HG02884 (cell line): ENCODE data around the gene REX1BD.
"Not testable (repeated sequence)": the region's sequence is repeated elsewhere in the genome, so short reads cannot be mapped to it uniquely, and the experiment has no call there.

Experiments
- ATAC-seq: cut with Tn5 transposase; IDR thresholded peaks from one replicate; pipeline ENCODE4 v1.9.1; 2021; ENCODE audit warnings: mild to moderate bottlenecking, moderate library complexity; ENCODE audit not compliant: unreplicated experiment

The REX1BD gene

DNA sequence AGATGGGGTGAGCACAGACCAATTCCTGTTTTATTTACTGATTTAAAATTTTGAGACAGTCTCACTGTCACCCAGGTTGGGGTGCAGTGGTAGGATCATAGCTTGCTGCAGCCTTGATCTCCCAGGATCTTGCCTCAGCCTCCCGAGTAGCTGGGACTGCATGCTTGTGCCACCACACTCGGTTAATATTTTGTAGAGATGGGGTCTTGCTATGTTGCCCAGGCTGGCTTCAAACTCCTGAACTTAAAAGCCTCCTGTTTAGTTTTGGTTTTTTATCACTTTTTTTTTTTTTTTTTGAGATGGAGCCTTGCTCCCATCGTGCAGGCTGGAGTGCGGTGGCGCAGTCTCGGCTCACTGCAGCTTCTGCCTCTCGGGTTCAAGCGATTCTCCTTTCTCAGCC lies 12.2 kb upstream of the REX1BD start:
- no peak for ATAC-seq

DNA sequence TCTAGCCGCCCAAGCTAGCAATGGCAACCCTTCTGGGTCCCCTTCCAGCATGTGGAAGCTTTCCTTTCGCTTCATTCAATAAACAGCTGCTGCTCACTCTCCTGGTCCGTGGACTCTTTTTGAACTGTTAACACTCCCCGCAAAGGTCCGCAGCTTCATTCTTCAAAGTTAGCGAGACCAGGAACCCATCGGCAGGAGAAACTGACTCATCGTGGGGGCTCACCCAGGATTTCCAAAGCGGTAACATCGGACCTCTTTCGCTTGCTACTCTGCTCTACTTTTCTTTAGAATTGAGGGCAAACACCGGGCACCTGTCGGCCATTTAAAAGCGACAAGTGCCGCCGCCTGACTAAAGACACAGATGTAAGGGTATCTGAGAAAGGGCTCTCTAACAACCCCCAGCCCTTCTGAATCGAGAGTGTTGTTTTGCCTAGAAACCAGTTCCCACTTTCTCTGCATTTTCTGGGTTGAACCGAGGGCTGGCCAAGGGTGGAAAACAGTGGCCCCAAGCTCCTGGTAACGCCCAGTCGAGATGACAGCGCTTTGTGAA lies 11.2 kb upstream of the REX1BD start:
- ATAC-seq = no peak

DNA sequence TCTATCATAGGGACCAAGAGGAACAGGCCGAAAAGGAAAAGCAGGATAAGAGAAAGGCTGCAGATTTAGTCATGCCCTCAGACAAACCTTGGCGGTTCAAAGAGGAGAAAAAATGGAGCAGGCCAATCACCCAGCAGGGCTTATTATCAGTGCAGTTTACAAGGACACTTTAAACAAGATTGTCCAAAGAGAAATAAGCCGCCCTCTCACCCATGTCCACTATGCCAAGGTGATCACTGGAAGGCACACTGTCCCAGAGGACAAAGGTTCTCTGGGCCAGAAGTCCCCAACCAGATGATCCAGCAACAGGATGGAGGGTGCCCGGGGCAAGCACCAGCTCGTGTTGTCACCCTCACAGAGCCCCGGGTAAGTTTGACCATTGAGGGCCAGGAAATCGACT lies 8.3 kb upstream of the REX1BD start:
- no peak for ATAC-seq

DNA sequence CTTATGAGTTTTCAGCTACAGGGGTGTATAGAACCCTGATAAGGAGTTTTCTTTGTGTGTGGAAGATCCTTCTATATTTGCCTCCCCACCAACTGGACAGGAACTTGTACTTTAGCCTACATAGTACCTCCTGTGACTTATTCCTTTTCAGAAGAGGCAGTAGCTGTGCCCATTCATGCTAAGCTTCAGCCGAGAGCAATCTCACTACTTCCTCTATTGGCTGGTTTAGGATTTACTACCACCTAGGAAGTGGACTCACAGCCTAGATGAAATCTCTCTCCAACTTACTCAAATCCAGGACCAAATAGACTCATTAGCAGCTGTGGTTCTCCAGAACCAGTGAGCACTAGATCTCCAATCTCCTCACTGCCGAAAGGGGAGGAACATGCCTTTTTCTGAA lies 2.3 kb upstream of the REX1BD start:
- ATAC-seq = no peak

DNA sequence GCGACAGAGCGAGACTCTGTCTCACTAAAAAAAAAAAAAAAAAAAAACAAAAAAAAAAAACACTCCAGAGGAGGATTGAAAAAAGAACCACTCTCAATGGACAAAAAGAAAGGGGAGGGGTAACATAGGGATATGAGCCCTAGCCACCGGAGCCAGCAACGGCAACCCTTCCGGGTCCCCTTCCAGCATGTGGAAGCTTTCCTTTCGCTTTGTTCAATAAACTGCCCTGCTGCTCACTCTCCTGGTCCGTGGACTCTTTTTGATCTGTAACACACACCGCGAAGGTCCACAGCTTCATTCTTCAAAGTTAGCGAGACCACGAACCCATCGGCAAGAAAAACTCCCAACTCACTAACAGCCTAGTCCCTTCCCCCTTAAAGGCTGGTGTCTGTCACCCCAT lies 1.0 kb upstream of the REX1BD start:
- no peak for ATAC-seq

DNA sequence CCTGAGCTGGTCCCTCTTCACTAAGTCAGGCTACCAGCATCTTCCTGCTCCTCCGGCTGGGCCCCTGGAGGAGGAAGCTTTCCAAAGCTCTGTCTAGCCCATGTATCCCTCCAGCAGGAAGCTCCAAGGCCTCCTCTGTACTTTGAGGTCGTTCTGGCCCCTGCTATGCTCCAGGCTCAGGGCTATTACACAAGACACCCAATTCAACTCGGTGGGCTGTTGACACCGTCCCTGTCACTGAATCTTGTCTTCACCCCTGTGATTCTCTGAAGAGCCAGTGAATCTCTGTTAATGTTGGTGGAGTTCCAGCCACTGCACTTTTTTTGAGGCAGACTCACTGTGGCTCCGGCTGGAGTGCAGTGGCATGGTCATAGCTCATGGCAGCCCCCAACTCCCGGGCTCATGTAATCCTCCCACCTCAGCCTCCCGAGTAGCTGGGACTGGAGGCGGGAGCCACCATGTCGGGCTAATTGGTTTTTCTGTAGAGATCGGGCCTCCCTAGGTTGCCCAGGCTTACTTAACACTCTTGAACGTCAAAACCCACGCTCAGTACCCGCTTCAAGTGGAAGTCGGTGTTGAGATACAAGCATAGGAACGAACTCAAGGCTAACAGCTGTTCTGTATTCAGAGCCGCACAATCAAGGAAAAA lies 512 bp upstream of the REX1BD start:
- ATAC-seq = no peak

DNA sequence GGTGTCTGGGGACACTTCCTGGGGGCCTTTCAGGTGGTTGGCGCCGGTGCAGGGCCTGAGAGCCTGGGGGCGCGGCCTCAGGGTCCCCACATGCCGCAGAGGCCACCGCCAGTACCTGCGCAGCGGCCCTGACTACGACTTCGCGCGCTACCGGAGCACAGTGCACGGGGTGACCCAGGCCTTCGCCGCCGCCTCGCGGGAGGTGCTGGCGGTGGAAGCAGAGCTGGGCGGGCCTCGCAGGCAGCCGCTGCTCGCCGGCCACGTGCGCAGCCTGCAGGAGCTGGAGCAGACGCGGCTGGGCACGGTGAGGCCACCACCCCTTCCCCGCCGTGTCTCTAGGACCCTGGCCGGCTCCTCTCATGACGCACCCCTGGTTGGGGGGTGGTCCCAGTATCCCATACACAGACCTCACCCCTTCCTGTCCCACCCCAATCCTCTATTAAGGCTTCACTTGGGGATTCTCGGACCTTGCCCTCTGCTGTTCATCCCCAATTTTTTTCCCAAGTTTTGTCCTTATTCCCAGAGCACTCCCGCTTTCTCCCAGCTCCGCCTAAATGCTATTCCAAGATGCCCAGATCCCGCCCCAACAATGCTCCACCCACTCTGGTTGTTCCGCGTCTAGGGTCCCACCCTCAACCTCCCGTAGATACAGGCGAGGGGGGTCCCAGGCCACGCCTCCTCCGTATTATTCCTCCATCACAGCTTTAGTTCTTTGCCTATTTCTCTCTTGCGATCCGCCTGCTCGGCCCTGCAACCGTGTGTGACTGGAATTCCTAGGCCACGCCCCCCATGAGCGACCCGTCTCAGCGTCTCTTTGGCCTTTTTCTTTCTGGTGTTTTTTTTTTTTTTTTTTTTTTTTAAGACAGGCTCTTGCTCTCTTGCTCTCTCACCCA lies 1.0 kb downstream of the REX1BD start:
- ATAC-seq = peak; percentile 24

DNA sequence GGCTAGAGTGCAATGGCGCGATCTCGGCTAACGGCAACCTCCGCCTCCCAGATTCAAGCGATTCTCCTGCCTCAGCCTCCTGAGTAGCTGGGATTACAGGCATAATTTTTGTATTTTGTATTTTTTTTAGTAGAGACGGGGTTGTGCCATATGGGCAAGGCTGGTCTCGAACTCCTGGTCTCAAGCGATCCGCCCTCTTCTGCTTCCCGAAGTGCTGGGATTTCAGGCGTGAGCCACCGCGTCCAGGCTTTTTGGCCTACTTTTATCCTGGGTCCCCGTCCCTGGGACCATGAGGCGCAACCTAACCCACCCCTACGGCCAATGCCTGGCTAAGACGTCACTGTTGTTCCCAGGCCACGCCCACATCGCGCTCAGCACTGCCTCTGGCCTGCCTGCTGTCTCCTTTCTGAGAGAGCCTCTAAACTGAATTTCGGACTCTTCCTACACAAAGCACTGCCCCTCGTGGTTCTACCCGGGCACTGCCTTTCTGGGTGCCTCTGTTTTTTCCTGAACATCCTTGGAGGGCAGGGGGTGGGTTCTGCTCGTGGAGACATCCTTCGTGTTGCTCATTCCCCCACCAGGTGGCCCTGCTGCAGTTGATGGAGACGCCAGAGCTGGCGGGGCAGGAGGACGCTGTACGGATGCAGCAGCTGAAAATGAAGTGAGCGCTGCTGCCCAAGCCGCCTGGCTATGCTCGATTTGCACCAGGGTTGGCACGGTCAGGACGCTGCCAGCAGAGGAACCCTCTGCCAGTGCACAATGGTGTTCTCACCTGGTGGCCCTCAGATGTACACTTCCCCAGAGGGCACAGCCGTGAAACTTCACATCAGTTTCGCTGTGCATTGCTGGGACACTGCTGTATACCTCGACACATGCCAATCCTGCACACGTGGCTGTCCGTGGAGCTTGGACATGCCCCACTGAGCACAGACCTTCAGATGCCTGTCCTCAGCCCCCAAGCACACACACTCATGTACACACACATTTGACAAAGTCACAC lies 2.0 kb downstream of the REX1BD start:
- ATAC-seq = no peak

DNA sequence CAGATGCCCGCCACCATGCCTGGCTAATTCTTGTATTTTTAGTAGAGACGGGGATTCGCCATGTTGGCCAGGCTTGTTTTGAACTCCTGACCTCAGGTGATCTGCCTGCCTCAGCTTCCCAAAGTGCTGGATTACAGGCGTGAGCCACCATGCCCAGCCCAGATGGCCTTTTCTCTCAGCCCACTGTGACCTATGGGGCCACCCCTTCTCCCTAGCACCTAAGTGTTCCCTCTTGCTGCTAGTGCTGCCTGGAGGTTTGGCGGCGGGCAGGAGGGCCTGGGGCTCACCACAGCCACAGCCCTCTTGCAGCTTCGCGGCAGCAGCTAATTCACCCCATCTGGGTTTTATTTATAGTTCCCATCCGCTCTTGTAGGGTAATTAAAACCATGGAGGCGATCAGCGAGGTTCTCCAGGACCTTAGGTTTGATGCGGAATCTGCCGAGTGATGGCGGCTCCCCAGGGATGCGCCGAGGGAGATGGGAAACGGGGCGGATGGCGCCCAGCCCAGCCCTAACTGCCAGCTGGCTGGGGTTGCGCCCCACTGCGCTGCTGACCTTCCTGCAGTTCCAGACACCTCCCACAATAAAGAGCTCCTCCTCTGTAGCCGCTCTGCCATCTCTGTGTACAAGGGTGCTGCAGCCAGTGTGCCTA lies 3.3 kb downstream of the REX1BD start:
- no peak for ATAC-seq

DNA sequence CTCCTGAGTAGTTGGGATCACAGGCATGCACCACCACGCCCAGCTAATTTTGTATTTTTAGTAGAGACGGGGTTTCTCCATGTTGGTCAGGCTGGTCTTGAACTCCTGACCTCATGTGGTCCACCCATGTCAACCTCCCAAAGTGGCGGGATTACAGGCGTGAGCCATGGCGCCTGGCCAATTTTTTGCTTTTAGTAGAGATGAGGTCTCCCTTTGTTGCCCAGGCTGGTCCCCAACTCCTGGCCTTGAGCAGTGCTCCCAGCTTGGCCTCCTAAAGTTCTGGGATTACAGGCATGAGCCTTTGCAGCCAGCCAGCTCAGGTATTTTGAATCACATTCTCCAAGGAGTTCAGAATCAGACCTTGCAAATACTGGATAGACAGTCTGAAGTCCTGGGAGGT lies 4.1 kb downstream of the REX1BD start:
- ATAC-seq = not testable (repeated sequence)

DNA sequence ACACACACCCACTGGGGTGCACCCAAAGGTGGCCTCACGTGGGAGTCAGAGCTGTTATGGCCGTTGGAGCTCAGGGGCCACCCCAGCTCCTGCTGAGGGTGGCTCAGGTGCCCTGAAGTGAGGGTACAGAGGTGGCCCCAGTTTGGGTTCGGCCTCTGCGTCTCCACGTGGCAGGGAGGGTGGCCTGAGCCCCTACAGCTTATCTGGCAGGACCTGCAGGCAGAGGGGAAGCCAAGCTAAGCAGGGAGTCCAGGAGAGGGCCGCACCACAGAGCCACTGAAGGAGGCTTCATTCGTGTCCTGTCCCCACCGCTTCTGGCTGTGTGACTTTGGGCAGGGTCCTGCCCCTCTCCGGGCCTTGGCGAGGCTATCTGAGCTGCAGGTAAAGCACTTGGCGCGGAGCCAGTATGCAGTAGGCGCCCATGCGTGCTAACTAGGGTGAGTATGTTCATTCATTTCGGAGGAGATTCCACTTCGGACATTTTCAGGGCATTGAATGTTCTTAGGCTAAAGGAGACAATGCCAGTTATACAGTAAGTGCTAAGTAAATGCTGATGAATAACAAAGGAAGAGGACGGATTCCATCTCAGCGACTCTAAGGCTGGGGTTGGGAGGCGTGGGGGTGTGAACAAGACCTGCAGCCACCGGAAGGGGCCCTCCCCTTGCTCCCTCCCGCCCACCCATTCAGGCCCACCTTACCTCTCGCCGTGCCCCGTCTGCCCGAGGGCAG lies 4.9 kb downstream of the REX1BD start:
- no peak for ATAC-seq

DNA sequence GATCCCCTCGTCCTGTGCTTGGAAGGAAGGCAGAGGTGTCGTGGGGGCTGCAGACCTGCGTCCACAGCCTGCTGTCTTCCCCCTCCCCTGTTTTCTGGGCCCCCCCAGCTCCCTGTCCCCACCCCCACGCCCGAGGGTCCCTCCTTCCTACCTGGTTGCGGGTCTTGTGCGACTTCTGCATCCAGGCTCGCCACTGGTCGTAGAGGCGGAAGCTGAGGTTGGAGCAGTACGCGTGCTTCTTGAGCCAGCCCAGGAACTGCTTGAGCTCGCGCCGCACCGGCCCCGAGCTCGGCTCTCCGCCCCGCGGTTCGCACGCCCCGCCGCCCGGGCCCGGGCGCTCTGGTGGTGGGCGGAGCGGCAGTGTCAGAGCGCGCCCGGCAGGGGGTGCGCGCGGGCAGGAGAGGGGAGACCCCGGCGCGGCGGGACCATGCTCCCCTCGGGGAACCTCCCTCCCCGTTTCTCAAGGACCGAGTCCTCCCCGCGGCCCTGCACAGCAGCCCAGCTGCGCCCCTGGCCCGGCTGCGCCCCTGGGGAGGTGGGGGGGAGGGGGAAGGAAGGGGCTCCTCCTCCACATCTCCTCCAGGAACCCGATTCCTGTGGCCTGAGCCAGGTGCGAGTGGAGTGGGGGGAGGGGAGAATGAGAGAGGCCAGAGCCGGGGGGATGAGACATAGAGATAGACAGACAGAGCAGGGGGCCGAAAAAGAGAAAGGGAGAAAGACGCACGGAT lies 5.7 kb downstream of the REX1BD start:
- peak; percentile 48 for ATAC-seq

DNA sequence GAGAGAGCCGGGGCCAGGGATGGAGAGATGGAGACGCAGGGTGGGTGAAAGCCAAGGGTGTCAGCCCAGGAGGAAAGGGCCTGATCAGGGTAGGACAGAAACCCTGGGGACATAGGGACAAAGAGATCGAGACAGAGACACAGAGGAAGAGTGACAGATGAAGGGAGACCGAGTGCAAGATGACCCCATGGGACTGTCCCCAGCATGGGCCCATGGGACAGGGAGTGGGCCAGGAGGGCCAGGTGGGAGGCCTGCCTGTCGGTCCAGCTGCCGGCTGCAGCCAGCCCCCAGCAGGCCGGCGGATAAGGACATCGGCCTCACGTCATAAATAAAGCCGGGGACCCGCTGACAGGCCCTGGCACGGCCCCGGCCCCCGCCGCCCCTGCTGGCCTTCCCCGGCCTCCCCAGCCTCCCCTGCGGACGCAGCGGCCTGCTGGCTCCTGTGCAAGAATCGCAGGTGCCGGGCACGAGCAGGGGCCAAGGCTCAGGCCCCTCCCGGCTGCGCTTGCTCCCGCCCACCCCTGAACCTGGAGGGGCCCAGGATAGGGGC lies 6.3 kb downstream of the REX1BD start:
- no peak for ATAC-seq

DNA sequence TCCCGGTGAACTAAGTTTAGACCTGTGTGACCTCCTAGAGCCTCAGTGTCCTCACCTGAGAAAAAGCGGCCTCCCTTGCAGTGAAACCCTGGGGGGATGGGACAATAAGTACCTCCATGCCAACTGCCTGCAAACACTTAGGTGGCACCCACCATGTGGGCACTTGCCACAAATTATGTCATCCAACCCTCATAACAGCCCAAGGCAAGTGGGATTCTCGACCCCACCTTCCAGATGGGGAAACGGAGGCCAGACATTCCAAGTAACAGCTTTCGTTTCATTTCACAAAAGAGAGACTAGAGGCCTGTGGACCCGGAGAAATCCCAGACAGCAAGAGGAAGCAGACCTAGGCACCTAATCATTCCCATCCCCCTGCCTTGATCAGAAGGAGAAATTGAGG lies 6.9 kb downstream of the REX1BD start:
- ATAC-seq = no peak

DNA sequence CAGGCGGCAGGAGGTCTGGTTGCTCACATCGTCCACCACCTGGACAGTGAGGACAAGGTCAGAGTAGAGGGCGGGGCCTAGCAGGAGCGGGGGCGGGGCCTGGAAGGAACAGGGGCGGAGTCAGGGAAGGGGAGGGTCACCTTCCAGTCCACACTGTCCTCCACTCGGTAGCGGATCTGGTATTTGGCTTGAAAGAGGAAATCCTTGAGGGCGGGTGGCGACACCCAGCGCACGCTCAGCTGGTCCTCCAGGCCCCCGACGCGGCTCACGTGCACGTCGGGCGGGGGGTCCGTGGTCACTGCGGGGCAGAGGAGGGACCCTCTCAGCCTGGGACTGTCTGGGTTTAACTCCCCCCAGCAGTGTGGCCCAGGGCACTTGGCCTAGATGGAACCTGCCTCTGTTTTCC lies 8.2 kb downstream of the REX1BD start:
- ATAC-seq = no peak

DNA sequence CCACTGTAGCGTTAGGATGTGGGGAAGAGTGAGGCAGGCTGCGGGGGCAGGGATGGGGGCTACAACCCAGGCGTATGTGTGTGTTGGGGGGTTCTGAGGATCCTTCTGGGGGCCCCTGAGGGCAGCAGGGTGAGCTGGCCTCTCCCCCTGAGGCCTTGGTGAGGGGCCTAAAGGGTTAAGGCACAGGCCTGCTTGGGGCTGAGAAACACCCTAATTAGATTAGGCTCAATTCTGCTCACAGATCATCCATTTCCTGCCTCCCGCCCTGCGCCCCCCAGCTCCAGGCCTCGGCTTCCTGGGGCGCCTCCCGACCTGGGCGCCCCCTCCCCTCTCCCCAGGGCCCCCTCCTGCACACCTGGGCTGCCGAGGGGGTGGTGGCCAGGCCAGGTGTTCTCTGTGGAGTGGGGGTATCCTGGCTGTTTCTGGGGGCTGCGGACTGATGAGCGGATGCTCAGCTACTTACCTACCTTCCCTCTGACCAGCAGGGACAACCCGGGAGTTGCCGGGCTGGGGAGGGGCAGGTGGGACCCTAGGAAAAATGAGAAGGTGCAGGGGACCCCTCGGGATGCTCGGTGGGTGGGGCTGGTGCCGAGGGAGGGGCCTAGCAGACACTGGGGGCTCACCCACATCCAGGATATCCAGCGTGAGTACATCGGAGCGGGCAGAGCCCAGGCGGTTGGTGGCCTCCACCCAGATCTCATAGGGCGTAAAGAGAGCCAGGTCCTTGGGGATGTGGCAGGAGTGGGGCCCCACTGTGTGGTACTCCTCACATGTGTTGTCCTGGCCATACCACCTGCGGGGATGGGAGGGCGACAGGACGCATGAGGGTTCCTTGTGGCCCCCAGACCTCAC lies 9.4 kb downstream of the REX1BD start:
- ATAC-seq = no peak

DNA sequence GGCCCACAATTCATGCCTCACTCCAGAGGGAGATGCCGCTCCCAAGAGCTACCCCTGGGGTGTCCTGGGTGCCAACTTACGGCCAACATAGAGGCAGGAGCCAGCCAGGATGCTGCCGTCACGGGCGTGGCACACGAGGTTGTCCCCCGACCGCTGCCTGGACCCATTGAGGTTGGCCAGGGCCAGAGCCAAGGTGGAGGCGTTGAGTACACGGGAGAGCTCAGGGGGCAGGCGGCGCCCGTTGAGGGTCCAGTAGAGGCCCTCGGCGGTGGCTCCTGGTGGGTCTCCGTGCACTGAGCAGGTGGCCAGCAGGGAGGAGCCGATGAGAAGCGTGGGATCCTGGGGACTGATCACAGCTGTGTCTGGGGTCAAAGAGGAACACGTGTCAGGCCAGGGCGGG lies 10.9 kb downstream of the REX1BD start:
- ATAC-seq = no peak
